A204.1 (cell line): ENCODE measurements around the gene TENM3.
"Not testable (repeated sequence)": the region's sequence is repeated elsewhere in the genome, so short reads cannot be mapped to it uniquely, and the experiment has no call there.

Experiments
- FAIRE-seq: peaks from 2 replicates; lab custom pipeline; 2012; peaks lifted over from hg19 to GRCh38; lab: Jason Lieb, UNC

The TENM3 gene

DNA sequence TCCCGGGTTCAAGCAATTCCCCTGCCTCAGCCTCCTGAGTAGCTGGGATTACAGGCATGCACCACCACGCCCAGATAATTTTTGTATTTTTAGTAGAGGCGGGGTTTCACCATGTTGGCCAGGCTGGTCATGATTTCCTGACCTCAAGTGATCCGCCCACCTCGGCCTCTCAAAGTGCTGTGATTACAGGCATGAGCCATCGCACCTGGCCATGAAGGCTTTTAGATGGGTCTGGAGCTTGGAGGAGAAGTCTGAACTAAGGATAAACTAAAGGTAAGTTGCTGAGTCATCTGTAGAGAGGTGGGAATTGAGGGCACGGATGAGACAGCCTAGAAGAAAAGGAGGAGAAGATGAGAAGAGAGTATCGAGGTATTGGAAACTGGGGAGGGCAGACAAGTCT, at the start of gene TENM3:
TENM3 (plus strand) TSS at position 199 of the 400 bp plus-strand sequence. CDS start 80,619 bp downstream, outside the sequence.
- not testable (repeated sequence) for FAIRE-seq

DNA sequence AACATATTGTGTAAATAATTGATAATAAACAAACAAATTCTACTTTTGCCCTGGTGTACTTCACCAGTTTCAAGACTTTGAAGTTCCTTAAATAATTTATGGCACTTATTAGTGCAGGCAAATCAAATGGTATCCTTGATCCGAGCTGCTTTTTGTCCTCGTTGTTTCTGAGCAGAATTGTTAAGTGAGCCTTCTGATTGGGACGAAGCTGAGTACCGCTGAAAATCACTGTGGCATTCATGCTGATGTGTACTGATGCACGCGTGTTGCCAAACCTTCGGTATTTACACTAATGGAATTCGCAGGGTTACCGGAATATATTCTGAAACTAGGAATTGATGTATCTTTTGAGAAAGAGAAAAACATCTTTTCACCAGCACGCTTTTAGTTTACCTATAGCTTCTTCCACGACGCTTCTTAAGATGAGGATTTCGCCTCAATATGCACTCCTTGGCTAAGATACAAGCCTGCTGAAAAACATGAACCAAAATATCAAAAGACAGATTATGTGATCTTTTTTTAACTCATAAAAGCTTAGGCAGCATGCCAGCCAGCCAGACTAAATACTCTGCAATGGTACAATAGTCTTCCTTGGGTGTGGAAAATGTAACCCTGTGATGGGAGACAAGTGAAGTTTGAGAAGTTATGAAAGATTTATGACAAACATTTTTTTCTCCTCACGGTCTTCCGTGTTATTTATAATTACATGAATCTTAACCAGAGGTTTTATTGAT, 48.9 kb upstream of the TENM3 start:
- no peak for FAIRE-seq

DNA sequence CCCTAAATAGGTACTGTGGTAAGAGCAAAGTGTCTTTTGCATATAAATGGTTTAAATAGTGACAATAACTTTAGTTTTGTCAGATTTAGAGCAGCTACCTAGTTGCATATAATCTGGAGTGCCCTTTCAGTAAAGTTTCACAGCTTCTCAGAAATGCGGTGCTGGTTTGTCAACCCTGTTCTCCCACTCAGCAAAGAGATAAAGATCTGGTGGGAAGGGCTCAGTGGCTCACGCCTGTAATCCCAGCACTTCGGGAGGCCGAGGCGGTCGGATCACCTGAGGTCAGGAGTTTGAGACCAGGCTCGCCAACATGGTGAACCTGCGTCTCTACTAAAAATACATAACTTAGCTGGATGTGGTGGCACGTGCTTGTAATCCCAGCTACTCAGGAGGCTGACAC, 45.6 kb upstream of the TENM3 start:
- FAIRE-seq, result no peak

DNA sequence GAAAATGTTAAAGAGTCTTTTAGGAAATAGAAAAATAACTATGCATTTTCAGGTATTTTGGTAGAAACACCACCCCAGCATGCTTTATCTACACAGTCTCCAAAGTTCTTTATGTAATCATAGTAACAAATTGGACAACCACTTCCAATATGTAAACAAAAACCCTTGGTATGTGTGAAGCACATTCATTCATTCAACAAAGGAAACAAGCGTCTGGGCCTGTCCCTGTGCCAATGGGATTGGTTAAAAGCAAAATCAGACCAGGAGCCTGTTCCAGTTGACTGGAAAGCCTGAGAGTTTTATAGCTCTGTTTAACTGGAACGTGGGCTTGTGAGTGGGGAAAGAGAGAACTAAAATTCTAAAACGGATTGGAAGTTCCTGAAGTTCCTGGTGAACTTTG, 41.3 kb upstream of the TENM3 start:
- FAIRE-seq, result no peak

DNA sequence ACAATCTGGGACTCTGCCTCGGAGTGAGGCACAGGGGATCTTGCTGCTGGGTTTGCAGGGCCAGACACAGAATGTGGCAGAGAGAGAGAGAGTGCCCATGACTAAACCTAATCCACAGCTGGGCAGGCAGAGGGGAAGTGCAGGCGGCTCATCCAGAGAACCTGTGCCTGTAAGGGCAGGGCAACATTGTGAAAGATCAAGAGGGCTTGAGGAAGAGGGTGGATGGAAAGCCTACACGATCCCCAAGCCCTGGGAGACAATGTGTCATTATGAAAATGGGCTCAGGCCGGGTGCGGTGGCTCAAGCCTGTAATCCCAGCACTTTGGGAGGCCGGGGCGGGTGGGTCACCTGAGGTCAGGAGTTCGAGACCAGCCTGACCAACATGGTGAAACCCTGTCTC, 40.6 kb upstream of the TENM3 start:
- FAIRE-seq, result no peak

DNA sequence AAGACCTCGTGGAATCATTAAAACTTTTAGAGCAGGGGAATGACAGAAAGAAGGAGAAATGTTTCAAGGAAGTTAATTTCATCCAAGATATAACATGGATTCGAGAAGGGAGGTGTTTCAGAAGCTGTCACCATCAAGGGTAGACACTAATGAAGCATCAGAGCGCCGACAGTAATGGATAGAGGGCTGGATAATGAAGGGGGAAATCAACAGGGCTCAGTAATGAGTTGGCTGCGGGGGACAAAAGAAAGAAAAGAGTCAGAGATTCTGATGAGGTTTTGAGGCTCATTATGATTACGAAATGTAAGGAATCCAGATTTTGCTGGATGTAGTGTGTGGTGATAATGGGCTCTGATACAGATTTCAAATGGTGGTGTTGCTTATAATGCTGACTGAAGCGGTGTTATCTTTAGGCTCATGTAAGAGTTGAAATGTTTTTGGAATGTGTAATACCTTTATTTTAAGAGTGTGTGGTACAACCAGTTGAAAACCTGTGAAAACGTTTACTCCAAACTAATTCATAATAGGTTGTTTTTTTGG, 39.3 kb upstream of the TENM3 start:
- FAIRE-seq, result no peak

DNA sequence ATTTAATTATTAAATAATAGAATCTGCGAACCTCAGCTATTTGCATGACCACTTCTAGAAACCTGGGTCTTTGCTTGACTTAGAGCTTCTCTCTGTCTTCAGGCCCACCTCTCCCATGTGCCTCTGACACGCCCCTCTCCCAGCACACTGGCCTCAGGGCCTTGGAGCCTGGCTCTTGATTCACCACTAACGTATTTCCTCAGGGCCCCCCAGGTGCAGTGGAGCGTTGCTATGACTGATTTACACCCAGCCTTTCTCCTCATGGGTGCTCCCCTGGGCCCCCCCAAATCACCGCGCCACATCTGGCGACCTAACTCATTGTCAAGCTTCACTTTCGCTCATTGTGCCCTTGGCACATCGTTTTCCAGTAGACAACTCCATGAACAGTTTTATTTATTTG, 37.9 kb upstream of the TENM3 start:
- no peak for FAIRE-seq

DNA sequence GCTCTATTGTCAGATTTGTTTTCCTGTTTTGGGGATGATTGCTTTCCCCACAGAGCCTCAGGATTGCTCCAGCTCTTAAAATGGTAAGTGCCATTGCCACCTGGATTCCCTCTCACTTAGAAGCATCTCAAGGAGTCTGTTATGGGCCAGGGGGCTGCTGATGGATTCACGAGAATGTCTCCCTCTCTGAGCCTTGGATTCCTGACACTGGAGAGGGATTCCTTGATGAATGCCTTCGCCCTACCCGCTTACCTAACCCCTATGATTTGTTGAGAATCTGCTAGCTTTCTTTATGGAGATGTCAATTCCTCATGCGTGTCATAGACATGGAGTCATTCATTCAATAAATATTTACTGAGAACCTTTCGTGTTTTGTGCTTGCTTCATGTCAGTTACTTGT, 36.9 kb upstream of the TENM3 start:
- no peak for FAIRE-seq

DNA sequence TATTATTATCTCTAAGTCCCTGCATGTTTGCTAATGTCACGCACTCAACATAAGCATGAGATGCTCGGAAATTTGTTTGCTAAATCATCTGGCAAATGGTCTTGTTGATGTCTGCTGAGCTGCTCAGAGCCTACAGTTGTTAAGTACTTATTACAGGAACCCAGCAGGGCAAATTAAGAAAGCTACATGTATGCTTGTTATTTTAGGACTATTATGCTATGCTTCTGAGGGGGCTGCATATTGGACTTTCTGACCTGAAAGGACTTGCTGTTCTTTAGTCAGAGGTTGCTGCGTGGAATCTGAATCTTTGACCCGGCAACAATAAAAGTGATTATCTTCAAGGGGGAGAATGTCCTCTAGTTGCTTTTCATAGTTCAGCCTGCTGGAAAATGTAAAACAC, 36.3 kb upstream of the TENM3 start:
- no peak for FAIRE-seq

DNA sequence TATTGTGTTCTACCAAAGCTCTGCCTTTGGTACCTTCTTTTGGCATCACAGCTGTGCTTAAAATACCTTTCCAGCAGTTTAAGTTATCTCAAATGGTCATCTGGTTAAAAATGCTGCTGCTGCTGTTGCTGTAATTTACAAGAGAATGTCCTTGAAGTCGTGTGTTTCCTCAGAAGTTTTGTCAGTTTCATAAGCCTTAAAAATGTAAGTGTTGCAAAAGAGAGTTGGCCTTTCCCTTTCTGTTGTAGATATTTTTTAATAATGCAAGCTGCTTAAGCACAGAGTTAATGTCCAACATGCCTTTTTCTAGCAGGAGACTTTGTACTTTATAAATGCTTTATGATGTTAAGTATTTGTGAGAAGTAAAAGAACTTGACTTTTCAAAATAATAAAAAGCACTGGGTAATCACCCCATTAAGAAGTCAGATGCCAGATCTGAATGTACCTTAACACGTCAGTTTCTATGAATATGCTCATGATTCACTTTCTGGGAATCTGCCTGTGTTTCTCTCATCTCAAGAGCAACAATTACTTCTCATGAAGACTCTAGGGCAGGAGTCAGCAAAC, 35.3 kb upstream of the TENM3 start:
- no peak for FAIRE-seq

DNA sequence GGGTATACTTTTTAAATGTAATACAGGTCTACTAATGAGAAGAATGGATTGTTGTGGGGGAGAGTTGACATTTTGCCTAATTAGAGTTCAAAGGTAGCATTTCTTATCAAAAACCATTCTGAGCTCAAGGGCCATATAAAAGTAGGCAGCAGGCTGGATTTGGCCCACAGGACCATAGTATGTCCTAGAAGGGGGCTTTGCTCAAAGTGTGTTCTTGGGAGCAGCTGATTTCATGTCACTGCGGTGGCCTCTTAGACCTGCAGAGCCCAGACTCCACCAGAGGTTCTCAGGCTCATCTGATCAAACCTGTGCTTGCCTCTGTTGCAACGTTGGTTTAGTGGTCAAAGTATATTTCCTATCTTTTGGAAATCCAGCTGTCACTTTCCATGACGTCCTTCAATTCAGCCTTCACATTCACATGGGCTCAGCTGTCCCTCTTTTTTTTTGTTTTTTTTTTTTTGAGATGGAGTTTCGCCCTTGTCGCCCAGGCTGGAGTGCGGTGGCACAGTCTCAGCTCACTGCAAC, 34.6 kb upstream of the TENM3 start:
- FAIRE-seq, result no peak

DNA sequence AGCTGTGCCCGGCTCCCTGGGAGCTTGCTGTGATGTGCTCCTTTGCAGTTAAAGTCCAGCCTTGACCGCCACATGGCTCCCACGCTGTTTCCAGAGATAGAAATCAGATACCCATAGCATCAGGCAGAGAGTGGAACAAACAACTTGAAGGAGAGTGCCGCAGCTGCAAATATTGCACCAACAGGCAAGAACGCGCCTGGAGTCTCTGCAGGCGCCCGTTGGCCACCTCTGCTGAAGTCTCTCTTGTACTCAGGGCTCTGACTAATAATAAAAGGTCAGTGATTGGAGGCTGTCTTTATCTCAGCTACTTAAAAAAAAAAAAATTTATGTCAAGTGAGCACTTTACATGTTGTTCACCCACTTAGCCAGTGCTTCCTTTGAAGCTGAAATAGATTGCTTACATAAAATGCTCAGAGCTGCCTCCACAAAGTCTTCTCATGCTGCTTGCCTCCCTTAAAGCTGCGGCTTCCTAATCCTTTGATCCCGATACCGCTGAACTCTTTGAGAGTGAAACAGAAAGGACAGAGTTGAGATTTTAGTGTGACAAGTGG, 30.9 kb upstream of the TENM3 start:
- no peak for FAIRE-seq

DNA sequence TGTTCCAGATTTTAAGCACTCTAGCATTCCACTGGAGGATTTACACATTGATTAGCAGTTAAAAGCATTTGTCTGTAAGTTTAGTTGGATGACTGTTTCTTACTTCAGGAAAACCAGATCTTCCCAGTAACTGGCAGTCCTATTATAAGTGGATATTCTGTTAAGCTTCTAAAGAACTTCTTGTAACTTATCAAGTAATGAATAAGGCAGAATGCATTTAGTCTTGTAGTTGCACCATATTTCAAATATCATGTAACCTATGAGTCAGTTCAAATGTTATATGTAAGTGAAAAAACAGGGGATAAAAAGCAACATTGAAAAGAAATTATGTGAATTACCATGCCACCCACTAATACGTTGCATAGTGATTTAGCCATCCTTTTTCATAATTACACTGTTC, 30.2 kb upstream of the TENM3 start:
- FAIRE-seq, result no peak

DNA sequence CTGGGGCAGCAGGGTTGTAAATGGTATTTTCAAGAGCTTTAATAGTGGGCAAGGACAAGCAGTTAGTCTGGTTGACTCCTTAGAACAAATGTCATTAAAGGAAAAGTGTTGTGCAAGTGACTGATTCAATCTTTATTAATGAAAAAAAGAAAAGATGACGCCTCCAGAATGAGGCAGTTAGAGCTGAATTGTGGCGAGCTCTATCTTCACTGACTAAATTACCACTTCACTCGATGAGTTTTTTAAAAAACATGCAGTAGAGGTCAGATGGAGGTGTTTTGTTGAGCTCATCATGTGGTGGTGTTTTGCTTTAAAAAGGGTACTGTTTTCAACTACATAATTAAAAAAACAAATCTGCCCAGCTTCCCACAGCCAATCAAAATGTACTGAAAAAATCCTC, 28.1 kb upstream of the TENM3 start:
- no peak for FAIRE-seq

DNA sequence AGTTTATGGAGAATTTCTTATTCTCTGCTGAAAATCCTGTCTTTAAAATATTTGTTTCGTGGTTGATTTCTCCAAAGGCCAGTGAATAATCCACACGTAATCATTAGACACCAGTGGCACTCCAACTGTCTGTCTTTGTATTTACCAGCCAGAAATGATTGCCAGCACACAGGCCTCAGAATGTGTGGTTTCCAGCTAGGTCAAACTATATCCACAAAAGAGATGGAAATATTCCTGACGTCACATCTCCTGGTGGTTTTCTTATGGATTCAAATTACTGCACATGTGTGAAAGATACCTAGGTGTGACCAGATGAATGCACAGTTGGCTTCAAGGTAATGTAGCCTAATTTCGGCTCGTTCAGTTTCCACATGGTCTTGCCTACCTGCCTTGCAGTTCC, 27.2 kb upstream of the TENM3 start:
- FAIRE-seq, result no peak

DNA sequence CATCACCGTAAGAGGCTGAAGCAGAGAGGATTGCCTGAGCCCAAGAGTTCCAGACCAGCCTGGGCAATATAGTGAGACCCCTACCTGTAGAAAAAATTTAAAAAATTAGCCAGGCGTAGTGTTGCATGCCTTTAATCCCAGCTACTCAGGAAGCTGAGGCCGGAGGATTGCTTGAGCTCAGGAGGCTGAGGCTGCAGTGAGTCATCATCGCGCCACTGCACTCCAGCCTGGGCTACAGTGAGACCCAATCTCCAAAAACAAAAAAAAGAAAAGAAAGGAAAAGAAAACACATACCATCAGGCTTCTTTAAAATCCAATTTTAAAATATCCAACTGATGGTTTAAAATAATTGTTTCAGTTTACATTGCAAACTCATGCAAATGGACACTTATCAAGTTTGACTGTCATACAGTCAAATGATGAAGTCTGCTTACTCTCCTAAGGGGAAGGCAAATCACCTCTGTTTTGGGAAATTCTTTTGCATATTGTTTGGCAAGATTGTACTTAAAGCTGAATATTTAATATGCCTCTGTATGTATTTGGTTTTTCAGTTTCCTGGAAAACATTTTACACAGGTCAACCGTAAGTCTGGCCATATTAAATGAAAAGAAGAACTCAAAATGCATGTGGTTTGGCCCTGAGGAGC, 23.7 kb upstream of the TENM3 start:
- FAIRE-seq, result no peak

DNA sequence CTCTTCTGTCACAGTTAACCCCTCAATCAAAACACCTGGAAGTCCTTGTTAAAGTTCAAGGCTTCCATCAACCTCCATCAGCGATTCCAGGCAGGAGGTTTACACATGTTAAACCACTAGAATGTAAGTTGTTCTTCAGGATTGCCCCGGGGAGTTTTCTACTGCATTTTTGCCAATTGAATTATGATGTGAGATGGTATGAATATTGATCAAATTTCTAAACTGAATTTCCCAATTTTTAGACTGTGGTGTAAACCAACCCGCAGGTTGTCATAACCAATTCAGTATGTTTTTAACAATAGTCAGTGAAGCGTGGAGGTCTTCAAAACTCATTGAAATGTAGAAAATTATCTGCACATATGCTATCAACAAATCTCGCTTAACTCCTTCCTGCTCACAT, 21.2 kb upstream of the TENM3 start:
- FAIRE-seq, result no peak

DNA sequence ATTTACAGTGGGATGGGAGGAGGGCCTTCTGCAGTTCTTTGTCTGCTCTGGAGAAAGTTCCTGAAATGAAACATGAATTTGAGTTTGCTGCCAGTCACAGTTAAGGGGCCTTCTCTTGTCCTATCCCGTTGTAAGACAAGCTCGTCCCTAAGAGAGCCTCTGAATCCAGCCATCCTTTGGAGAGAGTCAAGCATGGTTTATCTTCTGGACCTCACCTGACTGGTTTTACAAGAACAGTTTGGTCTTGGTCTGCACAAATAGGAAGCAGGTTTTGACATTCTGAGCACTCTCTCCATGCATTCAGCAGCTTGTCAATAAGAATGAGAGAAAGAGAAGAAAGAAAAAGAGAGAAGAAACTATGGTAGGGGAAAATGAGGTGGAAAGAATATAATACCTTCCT, 20.4 kb upstream of the TENM3 start:
- no peak for FAIRE-seq

DNA sequence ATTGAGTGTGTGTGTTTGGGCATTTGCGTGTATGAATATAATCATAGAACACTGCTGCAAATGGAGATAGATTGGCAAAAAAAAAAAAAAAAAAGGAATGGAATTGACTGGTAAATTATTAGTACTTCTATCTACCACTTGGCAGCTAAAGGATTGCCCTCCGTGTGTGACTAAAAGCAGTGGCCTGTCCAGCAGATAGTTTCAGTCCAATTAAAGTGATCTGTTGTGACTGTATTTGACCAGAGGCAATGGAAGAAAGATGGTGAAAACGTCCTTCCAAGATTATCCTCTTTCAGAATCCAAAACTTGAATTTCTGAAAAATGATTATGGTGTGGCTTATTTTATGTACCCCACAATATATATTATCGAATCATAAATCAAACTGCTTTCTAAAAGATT, 19.5 kb upstream of the TENM3 start:
- no peak for FAIRE-seq

DNA sequence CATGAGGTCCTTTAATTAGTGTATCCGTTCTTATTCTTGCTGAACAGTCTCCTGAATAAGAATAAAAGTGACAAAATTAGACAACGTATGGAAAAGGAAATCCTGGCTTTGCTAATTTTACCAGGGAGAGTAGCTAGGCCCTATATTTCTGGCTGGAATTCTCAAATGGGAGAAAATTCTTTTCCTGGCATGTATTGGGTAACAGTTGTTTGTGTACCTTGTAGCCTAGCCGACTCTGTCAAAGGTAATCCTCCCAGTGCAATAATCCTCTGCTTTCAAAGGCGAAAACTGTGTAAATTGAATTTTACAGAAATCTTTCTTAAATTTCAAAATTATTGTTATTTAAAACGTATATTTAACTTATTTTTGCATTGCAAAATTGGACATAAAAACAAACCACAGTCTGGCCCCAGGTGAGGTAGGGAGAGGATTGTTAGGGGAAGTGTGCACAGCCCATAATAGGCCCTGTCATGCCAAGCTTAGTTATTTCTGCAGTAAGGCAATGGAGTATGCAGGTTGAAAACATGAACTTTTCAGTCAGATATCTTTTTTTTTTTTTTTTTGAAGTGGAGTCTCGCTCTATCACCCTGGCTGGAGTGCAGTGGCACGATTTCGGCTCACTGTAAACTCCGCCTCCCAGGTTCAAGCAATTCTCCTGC, 18.9 kb upstream of the TENM3 start:
- FAIRE-seq, result no peak

DNA sequence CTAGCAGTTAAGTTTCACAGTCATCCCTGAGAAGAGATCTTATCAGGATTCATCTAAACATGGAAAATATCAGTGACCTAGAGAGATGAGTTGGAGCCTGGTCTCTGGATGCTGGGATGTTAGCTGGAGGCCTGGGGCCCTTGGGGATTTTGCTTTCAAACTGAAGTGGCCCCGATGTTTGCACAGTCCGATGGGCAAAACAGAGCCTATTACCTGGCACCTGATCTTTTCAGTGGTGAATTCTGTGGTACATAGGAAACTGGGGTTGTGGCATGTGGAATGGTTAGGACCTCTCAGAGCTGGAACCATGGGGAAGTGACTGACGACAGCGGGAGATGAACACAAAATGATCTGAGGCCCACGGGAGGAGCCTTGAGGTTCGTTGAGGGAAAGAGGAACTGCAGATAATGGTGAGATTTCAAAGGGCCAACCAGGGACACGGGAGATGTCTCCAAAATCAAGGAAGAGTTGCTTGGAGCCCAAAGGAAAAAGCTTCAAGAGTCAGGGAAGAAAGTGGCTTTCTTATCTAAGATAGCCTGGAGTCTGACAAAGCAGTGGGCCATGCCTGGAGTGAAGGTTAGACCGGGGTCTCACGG, 17.8 kb upstream of the TENM3 start:
- FAIRE-seq, result no peak

DNA sequence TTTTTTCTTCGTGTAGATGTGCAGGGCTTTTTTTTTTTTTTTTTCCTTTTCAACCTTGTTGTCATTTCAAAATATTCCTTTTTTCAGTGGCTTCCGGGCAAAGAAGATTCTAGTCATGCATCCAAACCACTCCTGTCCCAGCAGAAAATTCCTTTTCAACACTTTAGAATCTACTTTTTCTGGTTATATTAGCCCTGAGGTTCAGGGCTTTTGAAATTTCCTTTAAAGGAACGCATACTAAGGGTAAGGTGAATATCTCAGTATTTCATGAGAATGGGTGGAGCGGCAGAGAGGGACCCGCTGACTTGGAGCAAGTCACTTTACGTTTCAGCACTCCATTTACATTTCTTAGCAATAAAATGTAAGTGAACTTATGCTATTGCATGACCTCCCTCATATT, 15.6 kb upstream of the TENM3 start:
- FAIRE-seq, result no peak
